ENCODE measurements around the gene UNC93B1.
A peak's percentile ranks its signal among the peaks of the same experiment; 100 is the strongest.

Gene UNC93B1

DNA sequence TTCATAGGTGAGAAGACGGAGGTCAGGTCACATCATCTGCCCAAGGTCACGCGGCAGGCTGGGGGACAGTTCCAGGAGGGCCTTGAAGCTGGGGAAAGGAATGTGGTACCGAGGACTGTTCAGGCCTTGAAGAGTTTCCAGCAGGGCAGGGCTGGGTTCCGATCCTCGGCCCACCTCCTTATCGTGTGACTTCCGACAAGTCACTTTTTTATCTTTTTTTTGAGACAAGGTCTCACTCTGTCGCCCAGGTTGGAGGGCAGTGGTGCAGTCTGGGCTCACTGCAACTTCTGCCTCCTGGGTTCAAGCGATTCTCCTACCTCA lies 27.2 kb upstream of the UNC93B1 start:
- ChIA-PET POLR2A (no interaction called here), CTCF (interaction anchor here (1.8 kb wide), 1 partner anchor 11 kb away, joined by 4 read pairs; no protein-coding TSS in a partner anchor)
- no peak for DNase-seq (ENCODE audit: extremely low spot score)
- TF ChIP-seq, protein P1, sequence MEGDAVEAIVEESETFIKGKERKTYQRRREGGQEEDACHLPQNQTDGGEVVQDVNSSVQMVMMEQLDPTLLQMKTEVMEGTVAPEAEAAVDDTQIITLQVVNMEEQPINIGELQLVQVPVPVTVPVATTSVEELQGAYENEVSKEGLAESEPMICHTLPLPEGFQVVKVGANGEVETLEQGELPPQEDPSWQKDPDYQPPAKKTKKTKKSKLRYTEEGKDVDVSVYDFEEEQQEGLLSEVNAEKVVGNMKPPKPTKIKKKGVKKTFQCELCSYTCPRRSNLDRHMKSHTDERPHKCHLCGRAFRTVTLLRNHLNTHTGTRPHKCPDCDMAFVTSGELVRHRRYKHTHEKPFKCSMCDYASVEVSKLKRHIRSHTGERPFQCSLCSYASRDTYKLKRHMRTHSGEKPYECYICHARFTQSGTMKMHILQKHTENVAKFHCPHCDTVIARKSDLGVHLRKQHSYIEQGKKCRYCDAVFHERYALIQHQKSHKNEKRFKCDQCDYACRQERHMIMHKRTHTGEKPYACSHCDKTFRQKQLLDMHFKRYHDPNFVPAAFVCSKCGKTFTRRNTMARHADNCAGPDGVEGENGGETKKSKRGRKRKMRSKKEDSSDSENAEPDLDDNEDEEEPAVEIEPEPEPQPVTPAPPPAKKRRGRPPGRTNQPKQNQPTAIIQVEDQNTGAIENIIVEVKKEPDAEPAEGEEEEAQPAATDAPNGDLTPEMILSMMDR (IDR thresholded peaks at IDR 0.05; ENCODE audit: control extremely low read depth, extremely low read depth, low read depth, missing control alignments) = no peak

DNA sequence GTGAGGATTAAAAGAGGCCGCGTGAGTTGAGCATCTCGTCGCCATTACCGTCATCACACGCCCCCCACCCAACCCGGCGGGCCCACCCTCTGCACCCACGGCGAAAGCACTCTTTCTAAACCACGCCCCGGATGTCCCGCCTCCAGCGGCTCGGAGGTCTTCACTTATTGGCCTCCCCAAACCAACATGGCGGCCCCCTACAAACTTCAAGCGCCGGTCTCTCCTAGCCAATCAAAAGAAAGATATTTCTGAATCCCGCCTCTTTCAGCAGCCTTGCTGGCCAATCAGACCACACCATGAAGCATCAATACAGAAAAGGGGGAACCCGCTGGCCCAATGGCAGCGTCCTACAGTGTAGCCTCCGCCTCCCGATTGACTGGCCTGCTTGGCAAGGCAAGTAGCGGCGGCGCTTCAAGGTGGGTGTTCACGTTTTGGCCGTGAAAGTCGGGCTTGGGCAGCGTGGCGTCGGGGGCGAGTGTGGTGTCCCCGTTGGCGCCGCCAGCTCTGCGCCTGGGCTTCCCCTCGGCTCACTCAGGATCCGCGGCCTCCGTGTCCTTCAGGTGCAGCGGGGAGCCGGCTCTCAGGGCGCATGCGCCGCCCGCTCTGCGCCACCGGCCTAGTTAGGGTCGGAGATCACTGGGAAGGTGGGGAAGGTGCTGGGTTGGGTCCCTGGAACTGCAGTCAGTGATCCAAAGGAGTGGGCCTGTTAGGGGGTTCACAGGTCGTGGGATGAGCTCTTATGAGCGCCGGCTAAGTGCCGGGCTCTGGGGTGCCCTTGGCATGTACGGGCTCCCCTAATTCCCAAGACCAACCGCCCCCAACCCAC lies 26.6 kb upstream of the UNC93B1 start, which contains the start of gene NDUFS8:
Gene NDUFS8 (plus strand): TSS at position 364 of the 826 bp plus-strand sequence. CDS start 1,471 bp downstream, outside the sequence.
- ChIA-PET POLR2A (interaction anchor here (1.2 kb wide), 1 partner anchor 9 kb away, joined by 3 read pairs; no protein-coding TSS in a partner anchor), CTCF (interaction anchor here (1.4 to 1.8 kb wide), 2 partner anchors 11 to 179 kb away, joined by 3 to 4 read pairs; no protein-coding TSS in a partner anchor)
- peak; percentile 99 for DNase-seq (ENCODE audit: extremely low spot score)
- TF ChIP-seq, protein P1 (IDR thresholded peaks at IDR 0.05; ENCODE audit: control extremely low read depth, extremely low read depth, low read depth, missing control alignments) = no peak

DNA sequence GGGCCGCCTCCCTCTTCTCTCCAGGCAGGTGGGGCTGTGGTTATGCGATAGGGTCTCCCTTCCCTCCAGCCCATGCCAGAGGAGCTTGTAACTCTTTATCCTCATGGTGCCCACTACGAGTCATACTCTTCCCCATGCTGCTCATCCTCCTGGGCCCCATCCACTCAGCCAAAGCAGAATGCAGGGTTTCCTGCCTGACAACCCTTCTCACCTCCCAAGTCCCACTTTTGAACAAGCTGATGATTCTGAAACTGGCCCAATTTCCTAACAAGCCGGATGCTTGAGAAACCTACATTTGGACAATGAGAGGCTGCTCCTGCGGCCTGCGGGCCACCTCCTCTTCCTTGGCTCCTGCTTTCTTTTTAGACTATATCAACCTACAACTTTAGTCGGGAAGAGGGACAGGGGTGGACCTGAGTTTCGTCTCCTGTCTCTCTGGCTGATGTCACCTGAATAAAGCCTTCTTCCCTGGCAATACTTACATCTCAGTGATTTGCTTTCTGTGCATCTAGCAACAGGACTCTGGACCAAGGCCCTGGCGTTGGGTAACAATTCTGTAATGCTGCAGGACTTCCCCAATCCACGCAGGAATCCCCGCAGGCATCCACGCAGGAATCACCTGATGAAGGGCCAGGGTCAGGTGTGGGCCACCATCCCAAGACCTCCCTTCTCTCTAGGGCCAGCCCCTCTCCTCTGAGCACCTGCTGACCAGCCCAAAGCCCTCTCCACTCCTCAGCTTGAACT lies 25.1 kb upstream of the UNC93B1 start:
- no peak for DNase-seq (ENCODE audit: extremely low spot score)
- POLR2A ChIA-PET = no interaction called here
- TF ChIP-seq, protein P1 (IDR thresholded peaks at IDR 0.05; ENCODE audit: control extremely low read depth, extremely low read depth, low read depth, missing control alignments) = no peak
- CTCF ChIA-PET = interaction anchor here (1.4 kb wide), 1 partner anchor 181 kb away, joined by 3 read pairs; no protein-coding TSS in a partner anchor

DNA sequence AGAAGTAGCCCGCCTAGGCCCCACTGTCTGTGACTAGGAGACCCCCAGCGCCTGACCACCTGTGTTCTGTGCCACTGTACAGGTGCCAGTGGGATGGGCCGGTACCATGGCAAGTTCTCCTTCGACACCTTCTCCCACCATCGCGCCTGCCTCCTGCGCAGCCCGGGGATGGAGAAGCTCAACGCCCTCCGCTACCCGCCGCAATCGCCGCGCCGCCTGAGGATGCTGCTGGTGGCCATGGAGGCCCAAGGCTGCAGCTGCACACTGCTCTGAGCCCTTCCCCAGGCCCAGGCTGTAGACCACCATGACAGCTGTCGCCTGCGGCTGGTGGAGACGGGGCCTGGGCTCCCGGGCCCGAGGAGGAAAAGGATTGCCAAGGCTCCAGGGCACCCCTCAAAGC lies 23.8 kb upstream of the UNC93B1 start:
- CTCF ChIA-PET = interaction anchor here (1.5 kb wide), 1 partner anchor 72 kb away, joined by 4 read pairs; no protein-coding TSS in a partner anchor
- DNase-seq (ENCODE audit: extremely low spot score) = no peak
- POLR2A ChIA-PET = no interaction called here
- TF ChIP-seq, protein P1 (IDR thresholded peaks at IDR 0.05; ENCODE audit: control extremely low read depth, extremely low read depth, low read depth, missing control alignments) = no peak

DNA sequence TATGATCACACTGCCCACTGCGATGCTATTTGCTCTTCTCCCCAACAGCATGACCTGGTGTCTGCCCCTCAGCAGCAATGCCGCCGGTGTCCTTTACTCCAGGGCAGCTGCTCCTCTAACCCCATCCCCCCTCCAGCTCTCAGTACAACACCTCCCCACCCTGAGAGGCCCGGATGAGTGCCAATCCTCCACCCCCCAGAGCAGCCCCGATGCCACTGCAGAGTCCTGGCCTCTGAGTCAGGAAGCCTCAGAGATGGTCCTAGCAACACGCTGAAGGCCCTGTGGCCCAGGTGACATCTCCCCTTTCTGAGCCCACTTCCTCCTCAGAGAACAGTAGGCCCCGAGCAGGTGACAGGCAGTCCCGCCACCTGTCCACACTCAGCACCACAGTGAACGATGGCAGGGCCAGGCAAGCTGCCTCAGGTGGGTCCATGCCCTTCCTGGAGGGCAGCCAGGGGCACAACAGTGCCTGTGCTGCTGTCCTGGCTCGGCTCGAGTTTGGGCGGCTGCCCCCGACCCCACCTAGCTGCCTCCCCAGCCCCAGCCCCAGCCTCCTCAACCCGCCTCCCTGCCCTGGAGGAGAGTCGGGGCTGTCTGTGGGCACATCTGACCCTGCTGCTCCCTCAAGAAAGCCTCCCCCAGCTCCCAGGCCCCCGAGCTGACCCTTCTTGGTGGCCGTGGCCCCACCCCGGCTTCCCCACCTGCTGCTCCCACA lies 22.7 kb upstream of the UNC93B1 start:
- POLR2A ChIA-PET = no interaction called here
- CTCF ChIA-PET = interaction anchor here (1.3 to 1.5 kb wide), 2 partner anchors 21 to 71 kb away, joined by 3 to 4 read pairs; no protein-coding TSS in a partner anchor
- TF ChIP-seq, protein P1 (IDR thresholded peaks at IDR 0.05; ENCODE audit: control extremely low read depth, extremely low read depth, low read depth, missing control alignments) = no peak
- no peak for DNase-seq (ENCODE audit: extremely low spot score)

DNA sequence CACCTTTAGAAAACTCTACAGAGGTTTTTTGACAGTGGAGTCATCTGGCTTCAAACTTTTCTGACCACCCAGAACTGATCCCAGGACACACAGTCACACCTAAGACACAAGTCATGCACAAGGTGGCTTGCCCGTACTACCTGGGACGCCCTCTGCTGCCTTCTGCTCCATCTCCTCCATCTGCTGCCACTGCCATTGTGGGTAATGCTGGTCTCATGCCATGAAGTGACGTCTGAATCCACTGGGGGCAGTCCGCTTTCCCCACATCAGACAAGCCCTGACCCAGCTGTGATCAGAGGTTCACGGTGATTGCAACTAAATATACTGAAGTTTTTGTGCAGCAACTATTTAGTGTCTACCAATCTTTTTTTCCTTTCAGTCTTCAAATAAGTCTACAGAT lies 21.1 kb upstream of the UNC93B1 start:
- CTCF ChIA-PET = no interaction called here

More for the DNA sequence above, 21.1 kb upstream of the UNC93B1 start:
- no peak for DNase-seq (ENCODE audit: extremely low spot score)
- POLR2A ChIA-PET = no interaction called here
- TF ChIP-seq, protein P1 (IDR thresholded peaks at IDR 0.05; ENCODE audit: control extremely low read depth, extremely low read depth, low read depth, missing control alignments) = peak; percentile 1

All from GM10248 (cell line).